HepG2 (cell line): ENCODE results near the gene SPPL3. TPM values are rescaled to one million over a fixed set of nuclear protein-coding genes. Genes with fewer than 3 reads are reported as not detected.

ENCODE experiments used
- HDAC1 ChIP-seq: sonication (generic); formaldehyde crosslinking; IDR thresholded peaks from 2 replicates; pipeline ENCODE4 v1.5.1; 2020; ENCODE audit warnings: mild to moderate bottlenecking, missing genetic modification reagents
- MYC ChIP-seq: sonication (generic); formaldehyde crosslinking; IDR thresholded peaks from 2 replicates; pipeline ENCODE4 v1.9.0; 2021; ENCODE audit warnings: missing genetic modification reagents, borderline replicate concordance
- NCOR1 ChIP-seq: fragments of 200-600 bp; sonication (generic); IDR thresholded peaks from 2 replicates; pipeline ENCODE4 v1.7.0; 2017; ENCODE audit warnings: antibody characterized with exemption, low read length, borderline replicate concordance
- NR1H2 ChIP-seq: sonication (generic); formaldehyde crosslinking; IDR thresholded peaks from 2 replicates; pipeline ENCODE4 v1.8.1; 2022; ENCODE audit warnings: low read depth, missing genetic modification reagents, borderline replicate concordance
- RARA ChIP-seq: IDR thresholded peaks from 2 replicates; pipeline ENCODE4 v1.6.1; 2016; ENCODE audit warnings: missing genetic modification reagents, missing compliant biosample characterization
- SIN3B ChIP-seq: fragments of 150-350 bp; IDR thresholded peaks from 2 replicates; pipeline ENCODE4 v1.6.1; 2014; ENCODE audit warnings: low read length
- SP2 ChIP-seq: sonication (generic); formaldehyde crosslinking; IDR thresholded peaks from 2 replicates; pipeline ENCODE4 v1.5.1; 2020; ENCODE audit warnings: mild to moderate bottlenecking, missing genetic modification reagents
- SSRP1 ChIP-seq: IDR thresholded peaks from 2 replicates; pipeline ENCODE4 v1.6.1; 2016; ENCODE audit warnings: control low read depth
- ZNF143 ChIP-seq: sonication (generic); formaldehyde crosslinking; IDR thresholded peaks from 2 replicates; pipeline ENCODE4 v1.4.0; 2020; ENCODE audit warnings: missing genetic modification reagents
- ZNF296 ChIP-seq: sonication (generic); formaldehyde crosslinking; conservative IDR thresholded peaks from 2 replicates; pipeline ENCODE4 v1.5.0; 2020; ENCODE audit warnings: mild to moderate bottlenecking, missing genetic modification reagents
- ZNF317 ChIP-seq: sonication (generic); formaldehyde crosslinking; IDR thresholded peaks from 2 replicates; pipeline ENCODE4 v1.5.0; 2020; ENCODE audit warnings: mild to moderate bottlenecking, missing genetic modification reagents
- ZNF577 ChIP-seq: sonication (generic); formaldehyde crosslinking; IDR thresholded peaks from 2 replicates; pipeline ENCODE4 v1.4.0; 2020; ENCODE audit warnings: mild to moderate bottlenecking, low read depth, missing genetic modification reagents, borderline replicate concordance
- ZSCAN30 ChIP-seq: sonication (generic); formaldehyde crosslinking; IDR thresholded peaks from 2 replicates; pipeline ENCODE4 v1.5.0; 2020; ENCODE audit warnings: mild to moderate bottlenecking, missing genetic modification reagents
- polyA plus RNA-seq, 8 experiments: library from polyadenylated mRNA; depleted of rRNA in 3 of 8; stranded (reverse) in 7 of 8; unstranded in 1 of 8; fragments of >200 nt; fragmentation: Illumina TruSeq in 4 of 8; extraction: Trizol in 4 of 8; gene quantifications; 2 replicates each; pipeline versions ENCODE4 v1.2.1 to v1.2.3, GENCODE V29; 2011 to 2016; ENCODE audit warnings: low read depth in 4 of 8, missing spikeins in 1 of 8, mixed read lengths in 1 of 8; ENCODE audit not compliant: insufficient read depth in 1 of 8
- total RNA-seq, 5 experiments: library from RNA; depleted of rRNA; stranded (reverse); fragments of >200 nt; fragmentation: Illumina TruSeq; extraction: Trizol; gene quantifications; 2 replicates each; pipeline ENCODE4 v1.2.3, GENCODE V29; 2016; ENCODE audit warnings: low read depth in 1 of 5
- TF ChIP-seq, protein P1 (sequence below): sonication (generic); formaldehyde crosslinking; IDR thresholded peaks from 2 replicates; pipeline ENCODE4 v1.4.0; 2020; ENCODE audit warnings: low read depth, missing genetic modification reagents
- TF ChIP-seq, protein P2 (sequence below): sonication (generic); formaldehyde crosslinking; IDR thresholded peaks from 2 replicates; pipeline ENCODE4 v1.4.0; 2020; ENCODE audit warnings: missing genetic modification reagents, mild to moderate bottlenecking, borderline replicate concordance
- TF ChIP-seq, protein P3 (sequence below): sonication (generic); formaldehyde crosslinking; IDR thresholded peaks from 2 replicates; pipeline ENCODE4 v1.8.1; 2022; ENCODE audit warnings: mild to moderate bottlenecking, missing genetic modification reagents

SPPL3 gene
- total and polyA plus RNA-seq, 2 of the 13 experiments (the other 11 are each of a cell fraction or from before 2014, with no cell fraction given), result 8.9 to 9.1 TPM

DNA sequence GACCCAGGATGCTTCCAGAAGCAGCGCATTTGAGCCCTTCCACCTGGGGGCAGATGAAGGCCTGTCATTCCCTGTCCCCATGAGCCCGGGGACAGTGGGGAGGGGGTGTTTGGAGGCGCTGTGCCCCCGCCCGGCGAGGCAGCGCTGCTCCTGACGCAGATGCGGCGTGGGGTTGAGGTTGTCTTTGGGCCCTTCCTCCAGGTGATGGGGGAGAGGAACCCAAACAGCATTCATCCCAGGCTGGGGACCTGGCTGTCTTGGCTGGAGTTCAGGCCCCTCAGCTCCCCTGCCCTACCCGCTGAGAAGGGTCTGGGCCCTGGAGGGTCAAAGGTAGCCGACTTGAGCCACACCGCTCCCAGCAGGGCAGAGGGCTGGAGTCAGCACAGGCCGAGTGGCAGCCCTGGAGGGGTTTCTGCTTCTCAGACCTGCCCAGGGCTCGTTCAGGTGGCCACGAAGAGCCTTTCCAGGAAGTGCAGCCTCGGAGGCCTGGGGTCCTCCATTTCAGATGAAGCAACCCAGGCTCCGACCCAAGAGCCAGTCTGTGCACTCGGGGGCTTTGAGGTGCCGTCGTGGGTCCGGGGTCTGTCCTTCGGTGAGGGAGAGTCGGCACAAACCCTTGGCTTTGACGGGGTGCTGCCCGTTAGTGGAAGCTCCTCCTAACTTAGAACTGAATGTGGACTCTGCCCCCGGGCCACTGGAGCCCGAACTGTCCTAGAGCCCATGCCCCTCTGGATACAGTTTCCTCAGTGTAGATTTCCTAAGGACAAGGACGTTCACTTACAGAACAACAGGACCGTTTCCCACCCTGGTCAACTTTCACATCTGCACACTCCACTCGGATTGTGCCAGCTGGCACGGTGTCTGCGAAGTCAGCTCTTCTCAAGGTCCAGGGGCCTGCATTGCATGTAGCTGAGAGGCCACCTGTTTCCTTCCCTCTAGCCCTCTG is 162.4 kb downstream of the SPPL3 start (continued):
- no peak for TF ChIP-seq ZNF577
- no peak for TF ChIP-seq MYC
- no peak for TF ChIP-seq ZSCAN30
- TF ChIP-seq SIN3B, result no peak
- TF ChIP-seq, protein P1, sequence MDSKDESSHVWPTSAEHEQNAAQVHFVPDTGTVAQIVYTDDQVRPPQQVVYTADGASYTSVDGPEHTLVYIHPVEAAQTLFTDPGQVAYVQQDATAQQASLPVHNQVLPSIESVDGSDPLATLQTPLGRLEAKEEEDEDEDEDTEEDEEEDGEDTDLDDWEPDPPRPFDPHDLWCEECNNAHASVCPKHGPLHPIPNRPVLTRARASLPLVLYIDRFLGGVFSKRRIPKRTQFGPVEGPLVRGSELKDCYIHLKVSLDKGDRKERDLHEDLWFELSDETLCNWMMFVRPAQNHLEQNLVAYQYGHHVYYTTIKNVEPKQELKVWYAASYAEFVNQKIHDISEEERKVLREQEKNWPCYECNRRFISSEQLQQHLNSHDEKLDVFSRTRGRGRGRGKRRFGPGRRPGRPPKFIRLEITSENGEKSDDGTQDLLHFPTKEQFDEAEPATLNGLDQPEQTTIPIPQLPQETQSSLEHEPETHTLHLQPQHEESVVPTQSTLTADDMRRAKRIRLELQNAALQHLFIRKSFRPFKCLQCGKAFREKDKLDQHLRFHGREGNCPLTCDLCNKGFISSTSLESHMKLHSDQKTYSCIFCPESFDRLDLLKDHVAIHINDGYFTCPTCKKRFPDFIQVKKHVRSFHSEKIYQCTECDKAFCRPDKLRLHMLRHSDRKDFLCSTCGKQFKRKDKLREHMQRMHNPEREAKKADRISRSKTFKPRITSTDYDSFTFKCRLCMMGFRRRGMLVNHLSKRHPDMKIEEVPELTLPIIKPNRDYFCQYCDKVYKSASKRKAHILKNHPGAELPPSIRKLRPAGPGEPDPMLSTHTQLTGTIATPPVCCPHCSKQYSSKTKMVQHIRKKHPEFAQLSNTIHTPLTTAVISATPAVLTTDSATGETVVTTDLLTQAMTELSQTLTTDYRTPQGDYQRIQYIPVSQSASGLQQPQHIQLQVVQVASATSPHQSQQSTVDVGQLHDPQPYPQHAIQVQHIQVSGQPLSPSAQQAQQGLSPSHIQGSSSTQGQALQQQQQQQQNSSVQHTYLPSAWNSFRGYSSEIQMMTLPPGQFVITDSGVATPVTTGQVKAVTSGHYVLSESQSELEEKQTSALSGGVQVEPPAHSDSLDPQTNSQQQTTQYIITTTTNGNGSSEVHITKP, result 0 out of 2 replicates have a peak, but pooled peaks have one; percentile 27
- no peak for TF ChIP-seq RARA (CRISPR knock-in tag)
- peak; percentile 13; the same call in 1 of the 2 replicates for TF ChIP-seq HDAC1 (CRISPR knock-in tag)
- TF ChIP-seq, protein P2, sequence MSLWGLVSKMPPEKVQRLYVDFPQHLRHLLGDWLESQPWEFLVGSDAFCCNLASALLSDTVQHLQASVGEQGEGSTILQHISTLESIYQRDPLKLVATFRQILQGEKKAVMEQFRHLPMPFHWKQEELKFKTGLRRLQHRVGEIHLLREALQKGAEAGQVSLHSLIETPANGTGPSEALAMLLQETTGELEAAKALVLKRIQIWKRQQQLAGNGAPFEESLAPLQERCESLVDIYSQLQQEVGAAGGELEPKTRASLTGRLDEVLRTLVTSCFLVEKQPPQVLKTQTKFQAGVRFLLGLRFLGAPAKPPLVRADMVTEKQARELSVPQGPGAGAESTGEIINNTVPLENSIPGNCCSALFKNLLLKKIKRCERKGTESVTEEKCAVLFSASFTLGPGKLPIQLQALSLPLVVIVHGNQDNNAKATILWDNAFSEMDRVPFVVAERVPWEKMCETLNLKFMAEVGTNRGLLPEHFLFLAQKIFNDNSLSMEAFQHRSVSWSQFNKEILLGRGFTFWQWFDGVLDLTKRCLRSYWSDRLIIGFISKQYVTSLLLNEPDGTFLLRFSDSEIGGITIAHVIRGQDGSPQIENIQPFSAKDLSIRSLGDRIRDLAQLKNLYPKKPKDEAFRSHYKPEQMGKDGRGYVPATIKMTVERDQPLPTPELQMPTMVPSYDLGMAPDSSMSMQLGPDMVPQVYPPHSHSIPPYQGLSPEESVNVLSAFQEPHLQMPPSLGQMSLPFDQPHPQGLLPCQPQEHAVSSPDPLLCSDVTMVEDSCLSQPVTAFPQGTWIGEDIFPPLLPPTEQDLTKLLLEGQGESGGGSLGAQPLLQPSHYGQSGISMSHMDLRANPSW (CRISPR knock-in tag), result no peak; the same call in 1 of the 2 replicates
- TF ChIP-seq, protein P3, sequence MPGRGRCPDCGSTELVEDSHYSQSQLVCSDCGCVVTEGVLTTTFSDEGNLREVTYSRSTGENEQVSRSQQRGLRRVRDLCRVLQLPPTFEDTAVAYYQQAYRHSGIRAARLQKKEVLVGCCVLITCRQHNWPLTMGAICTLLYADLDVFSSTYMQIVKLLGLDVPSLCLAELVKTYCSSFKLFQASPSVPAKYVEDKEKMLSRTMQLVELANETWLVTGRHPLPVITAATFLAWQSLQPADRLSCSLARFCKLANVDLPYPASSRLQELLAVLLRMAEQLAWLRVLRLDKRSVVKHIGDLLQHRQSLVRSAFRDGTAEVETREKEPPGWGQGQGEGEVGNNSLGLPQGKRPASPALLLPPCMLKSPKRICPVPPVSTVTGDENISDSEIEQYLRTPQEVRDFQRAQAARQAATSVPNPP, result no peak
- peak; percentile 21; the same call in 1 of the 2 replicates for TF ChIP-seq NCOR1
- 0 out of 2 replicates have a peak, but pooled peaks have one; percentile 27 for TF ChIP-seq NR1H2 (CRISPR knock-in tag)
- 0 out of 2 replicates have a peak, but pooled peaks have one; percentile 31 for TF ChIP-seq ZNF317 (CRISPR knock-in tag)
- no peak for TF ChIP-seq ZNF296
- no peak for TF ChIP-seq SP2 (CRISPR knock-in tag)
- no peak for TF ChIP-seq SSRP1 (CRISPR knock-in tag)
- TF ChIP-seq ZNF143 (CRISPR knock-in tag), result no peak; the same call in 1 of the 2 replicates
